IPS-20b (cell line): ENCODE data around the gene C9orf50.

Experiments
- H3K27ac ChIP-seq: one replicate; pipeline ENCODE4 v1.5.1; 2013; ENCODE audit warnings: low read length
- H3K27me3 ChIP-seq: 2 replicates; pipeline ENCODE4 v1.6.1; 2013; ENCODE audit warnings: mild to moderate bottlenecking, low read length, inconsistent platforms; ENCODE audit not compliant: insufficient read depth
- H3K36me3 ChIP-seq: 2 replicates; pipeline ENCODE4 v1.6.1; 2013; ENCODE audit warnings: low read depth, mild to moderate bottlenecking, inconsistent platforms, low read length, moderate library complexity; ENCODE audit not compliant: insufficient read depth
- H3K4me1 ChIP-seq: 2 replicates; pipeline ENCODE4 v1.6.1; 2013; ENCODE audit warnings: mild to moderate bottlenecking, control low read depth, inconsistent platforms, low read length, moderate library complexity; ENCODE audit not compliant: insufficient read depth
- H3K4me3 ChIP-seq: 2 replicates; pipeline ENCODE4 v1.5.1; 2013; ENCODE audit warnings: mild to moderate bottlenecking, low read length, inconsistent platforms
- H3K9ac ChIP-seq: 2 replicates; pipeline ENCODE4 v1.6.1; 2013; ENCODE audit warnings: low read depth, mild to moderate bottlenecking, inconsistent platforms, low read length, moderate library complexity
- H3K9me3 ChIP-seq: 2 replicates; pipeline ENCODE4 v1.6.1; 2013; ENCODE audit warnings: mild to moderate bottlenecking, low read depth, low read length, inconsistent platforms; ENCODE audit not compliant: insufficient read depth

Gene C9orf50

GRCh38 chr9:129656795-129657390, 36.0 kb upstream of the C9orf50 start:
- H3K4me3 ChIP-seq, result no peak overlapping the region
- no peak overlapping the region for H3K9ac ChIP-seq
- no peaks in the 10 kb centered on the region for H3K27me3 ChIP-seq
- H3K36me3 ChIP-seq, result no peaks in the 10 kb centered on the region
- H3K4me1 ChIP-seq, result no peaks in the 10 kb centered on the region
- H3K9me3 ChIP-seq, result no peaks in the 10 kb centered on the region
- no peak overlapping the region for H3K27ac ChIP-seq

DNA sequence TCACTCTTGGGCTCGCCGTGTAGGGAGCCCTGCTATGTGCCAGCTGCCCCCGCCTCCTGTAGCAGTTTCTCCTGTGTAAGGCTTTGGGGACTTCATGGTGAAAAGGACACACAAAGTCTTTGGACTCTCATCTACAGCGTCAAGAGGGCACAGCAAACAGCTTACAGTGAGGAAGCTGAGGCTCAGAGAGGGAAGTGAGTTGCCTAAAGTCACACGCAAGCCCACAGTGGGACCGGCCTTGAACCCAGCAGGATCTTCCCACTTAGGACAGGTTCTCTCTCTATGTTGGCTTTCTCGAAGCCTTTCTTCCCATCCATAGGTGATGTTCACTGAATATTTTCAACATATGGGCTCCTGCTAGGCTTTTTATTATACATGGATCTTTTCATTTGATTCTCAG, 34.8 kb upstream of the C9orf50 start:
- Histone ChIP-seq H3K36me3 (no peaks in the 10 kb centered on the region), H3K4me1 (no peaks in the 10 kb centered on the region), H3K27me3 (no peaks in the 10 kb centered on the region), H3K9me3 (no peaks in the 10 kb centered on the region), H3K27ac (no peak overlapping the region), H3K9ac (no peak overlapping the region), H3K4me3 (no peak overlapping the region)

GRCh38 chr9:129655154-129655553, 34.3 kb upstream of the C9orf50 start:
- Histone ChIP-seq H3K27me3 (no peaks in the 10 kb centered on the region), H3K4me1 (no peaks in the 10 kb centered on the region), H3K36me3 (no peaks in the 10 kb centered on the region), H3K4me3 (no peak overlapping the region), H3K27ac (no peak overlapping the region), H3K9me3 (no peaks in the 10 kb centered on the region), H3K9ac (no peak overlapping the region)

GRCh38 chr9:129654554-129655040, 33.7 kb upstream of the C9orf50 start:
- no peaks in the 10 kb centered on the region for H3K4me1 ChIP-seq
- H3K4me3 ChIP-seq, result no peak overlapping the region
- H3K27ac ChIP-seq, result no peak overlapping the region
- H3K27me3 ChIP-seq, result no peaks in the 10 kb centered on the region
- H3K9ac ChIP-seq, result no peak overlapping the region
- no peaks in the 10 kb centered on the region for H3K36me3 ChIP-seq
- H3K9me3 ChIP-seq, result no peaks in the 10 kb centered on the region

DNA sequence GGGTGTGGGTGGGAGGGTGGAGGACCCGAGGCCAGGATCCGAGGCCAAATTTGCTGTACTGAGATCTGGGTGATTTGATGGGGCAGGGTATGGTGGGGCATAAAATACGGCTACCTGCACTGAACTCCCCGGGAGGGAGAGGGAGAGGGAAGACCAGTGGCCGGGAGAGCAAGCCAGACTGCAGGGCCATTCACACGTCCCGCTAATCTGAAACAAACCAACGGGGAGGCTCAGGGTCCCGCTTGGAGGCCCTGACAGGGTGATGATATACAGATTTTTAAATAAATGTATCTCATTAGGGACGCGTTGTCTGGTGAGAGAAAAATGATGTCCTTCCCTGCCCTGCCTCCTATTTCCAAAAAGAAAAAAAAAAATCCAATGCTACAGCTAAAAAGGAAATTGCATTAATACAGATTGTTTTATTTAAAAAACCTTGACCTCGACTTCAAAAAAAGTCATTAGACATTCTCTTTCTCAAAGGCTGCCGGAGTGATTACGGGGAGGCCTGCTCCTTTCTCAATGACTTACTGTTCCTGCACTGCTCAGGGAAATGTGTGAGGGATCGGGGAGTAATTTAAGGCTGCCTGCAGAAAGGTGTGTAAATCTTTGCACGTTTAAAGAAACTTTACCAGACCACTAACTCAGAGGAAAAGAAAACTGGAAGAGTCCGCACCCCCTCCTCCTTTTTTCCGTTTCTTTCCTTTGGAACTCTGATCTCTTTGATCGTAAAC, 33.1 kb upstream of the C9orf50 start:
- Histone ChIP-seq H3K27me3 (no peaks in the 10 kb centered on the region), H3K4me3 (no peak overlapping the region), H3K9ac (no peak overlapping the region)

GRCh38 chr9:129650680-129651235, 29.9 kb upstream of the C9orf50 start:
- H3K4me1 ChIP-seq, result no peaks in the 10 kb centered on the region
- H3K4me3 ChIP-seq, result no peak overlapping the region
- no peak overlapping the region; the same call in 1 of the 2 replicates for H3K9ac ChIP-seq
- no peak overlapping the region for H3K27ac ChIP-seq
- no peaks in the 10 kb centered on the region for H3K9me3 ChIP-seq
- no peaks in the 10 kb centered on the region for H3K36me3 ChIP-seq
- H3K27me3 ChIP-seq, result no peaks in the 10 kb centered on the region

More for the DNA sequence above, 33.1 kb upstream of the C9orf50 start:
- no peaks in the 10 kb centered on the region for H3K36me3 ChIP-seq
- H3K27ac ChIP-seq, result no peak overlapping the region
- no peaks in the 10 kb centered on the region for H3K4me1 ChIP-seq
- H3K9me3 ChIP-seq, result no peaks in the 10 kb centered on the region

DNA sequence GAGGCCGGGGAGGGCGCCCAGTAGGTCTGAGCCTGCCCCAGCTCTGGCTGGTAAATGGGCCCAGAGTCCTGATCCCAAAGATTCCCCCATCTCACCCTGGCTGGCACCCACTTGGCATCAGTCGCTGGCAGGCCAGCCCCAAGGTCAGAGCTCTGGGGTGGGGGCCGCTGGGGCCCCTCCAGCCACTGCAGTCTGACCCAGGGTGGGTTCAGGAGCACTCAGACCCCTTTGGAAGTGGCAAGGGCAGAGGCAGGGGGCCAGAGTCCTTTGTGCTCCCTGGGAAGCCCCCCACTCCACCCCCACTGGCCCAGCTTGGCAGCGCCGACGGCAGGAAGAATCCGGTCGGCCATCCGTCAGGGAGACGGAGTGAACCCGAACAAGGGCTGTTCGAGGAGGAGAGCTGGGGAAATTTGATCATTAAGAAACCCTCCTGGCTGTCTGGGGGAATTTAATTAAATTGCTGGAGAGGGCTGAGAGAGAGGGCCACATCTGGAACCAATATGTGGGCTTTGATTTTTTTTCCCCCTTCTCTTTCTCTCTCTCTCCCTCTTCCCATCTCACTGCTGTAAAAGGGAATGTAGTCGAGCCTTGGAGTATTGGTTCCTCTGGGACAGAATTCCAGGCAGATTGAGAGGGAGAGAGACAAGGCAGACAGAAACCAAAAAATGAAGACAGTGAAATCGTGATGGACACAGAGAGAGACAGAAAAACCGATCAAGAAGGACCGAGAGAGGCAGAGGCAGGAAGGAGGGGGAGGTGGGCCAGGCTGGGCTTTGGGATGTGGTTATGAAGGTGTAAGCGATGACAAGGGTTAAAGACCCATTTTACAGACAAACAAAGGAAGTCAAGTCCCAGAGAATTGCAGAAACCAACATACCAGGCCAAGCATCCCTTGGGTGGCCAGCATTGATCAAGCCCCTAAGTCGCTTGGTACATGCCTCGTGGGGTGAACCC, 29.1 kb upstream of the C9orf50 start:
- H3K27me3 ChIP-seq, result no peaks in the 10 kb centered on the region
- H3K36me3 ChIP-seq, result no peaks in the 10 kb centered on the region
- no peak overlapping the region for H3K27ac ChIP-seq
- H3K4me3 ChIP-seq, result no peak overlapping the region
- no peaks in the 10 kb centered on the region for H3K4me1 ChIP-seq
- no peak overlapping the region; the same call in 1 of the 2 replicates for H3K9ac ChIP-seq
- H3K9me3 ChIP-seq, result no peaks in the 10 kb centered on the region

DNA sequence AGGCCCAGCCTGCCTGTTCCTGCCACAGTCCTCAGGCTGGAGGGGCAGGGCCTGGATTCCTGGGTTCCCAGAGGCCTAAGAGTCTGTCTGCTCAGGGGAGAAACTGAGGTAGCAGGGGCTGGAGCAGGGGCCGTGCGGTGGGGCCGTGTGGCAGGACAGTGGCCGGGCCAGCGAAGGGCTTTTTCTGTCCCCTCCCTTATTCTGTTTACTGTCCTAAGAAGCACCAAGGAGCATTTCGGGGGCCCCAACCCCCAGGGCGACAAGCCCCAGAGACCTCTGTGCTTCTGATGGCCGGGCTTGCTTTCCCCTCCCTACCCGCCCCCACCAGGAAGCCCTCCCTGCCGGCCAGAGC, 27.8 kb upstream of the C9orf50 start:
- Histone ChIP-seq H3K27me3 (no peaks in the 10 kb centered on the region), H3K27ac (no peak overlapping the region), H3K9me3 (no peaks in the 10 kb centered on the region), H3K4me3 (no peak overlapping the region), H3K36me3 (no peaks in the 10 kb centered on the region), H3K4me1 (no peaks in the 10 kb centered on the region), H3K9ac (no peak overlapping the region)

- Histone ChIP-seq H3K27me3 (no peaks in the 10 kb centered on the region), H3K9ac (no peak overlapping the region), H3K4me1 (no peaks in the 10 kb centered on the region), H3K4me3 (no peak overlapping the region), H3K36me3 (no peaks in the 10 kb centered on the region), H3K9me3 (no peaks in the 10 kb centered on the region), H3K27ac (no peak overlapping the region)
Measured at GRCh38 chr9:129648092-129648763, 27.3 kb upstream of the C9orf50 start.

- H3K9ac ChIP-seq, result no peak overlapping the region
- H3K27ac ChIP-seq, result no peak overlapping the region
- H3K4me1 ChIP-seq, result no peaks in the 10 kb centered on the region
- no peak overlapping the region for H3K4me3 ChIP-seq
- H3K36me3 ChIP-seq, result no peaks in the 10 kb centered on the region
- H3K9me3 ChIP-seq, result no peaks in the 10 kb centered on the region
- H3K27me3 ChIP-seq, result no peaks in the 10 kb centered on the region
Measured at GRCh38 chr9:129647635-129648034, 26.7 kb upstream of the C9orf50 start.

GRCh38 chr9:129646654-129647053, 25.8 kb upstream of the C9orf50 start:
- no peaks in the 10 kb centered on the region for H3K9me3 ChIP-seq
- no peak overlapping the region for H3K27ac ChIP-seq
- H3K4me3 ChIP-seq, result no peak overlapping the region
- no peaks in the 10 kb centered on the region for H3K36me3 ChIP-seq
- no peaks in the 10 kb centered on the region for H3K27me3 ChIP-seq
- H3K4me1 ChIP-seq, result no peaks in the 10 kb centered on the region
- no peak overlapping the region for H3K9ac ChIP-seq
